K562 (cell line): ENCODE data around the gene TEAD3.

ENCODE experiments used
- BCOR ChIP-seq: fragments of 450-650 bp; IDR thresholded peaks from 2 replicates; pipeline ENCODE4 v1.6.1; 2016
- CEBPB ChIP-seq: fragments of 450-650 bp; IDR thresholded peaks from 2 replicates; pipeline ENCODE4 v1.6.1; 2016; ENCODE audit warnings: missing genetic modification characterization, missing compliant biosample characterization
- CTCF ChIP-seq, 3 experiments: IDR thresholded peaks in 2 of 3; conservative IDR thresholded peaks in 1 of 3; 2 replicates each; pipeline ENCODE4 v1.5.1; 2011 to 2012; ENCODE audit warnings: low read length in 3 of 3, mild to moderate bottlenecking in 3 of 3, control low read depth in 2 of 3, improper control_type of control experiment in 1 of 3, inconsistent platforms in 1 of 3, low read depth in 1 of 3, mixed read lengths in 1 of 3, moderate library complexity in 1 of 3; ENCODE audit not compliant: insufficient read depth in 2 of 3
- NFYB ChIP-seq: IDR thresholded peaks from 2 replicates; pipeline ENCODE4 v1.6.1; 2011; ENCODE audit warnings: mild to moderate bottlenecking, moderate library complexity; ENCODE audit not compliant: insufficient read length; ENCODE audit errors: extremely low read depth
- REST ChIP-seq, 2 experiments: fragments of 450-650 bp; formaldehyde crosslinking in 1 of 2; IDR thresholded peaks; 2 replicates each; pipeline versions ENCODE4 v1.4.0 to v1.6.1; 2014 to 2020; ENCODE audit warnings: mild to moderate bottlenecking in 2 of 2, borderline replicate concordance in 1 of 2, low read depth in 1 of 2
- RFX5 ChIP-seq: IDR thresholded peaks from 2 replicates; pipeline ENCODE4 v1.6.1; 2011; ENCODE audit warnings: low read depth, mild to moderate bottlenecking, improper control_type of control experiment, low read length
- SOX6 ChIP-seq: fragments of 450-650 bp; IDR thresholded peaks from 2 replicates; pipeline ENCODE4 v1.6.1; 2014; ENCODE audit warnings: mild to moderate bottlenecking
- TAF1 ChIP-seq: IDR thresholded peaks from 2 replicates; pipeline ENCODE4 v1.6.1; 2011; ENCODE audit warnings: mild to moderate bottlenecking, low read length, moderate library complexity; ENCODE audit not compliant: insufficient read depth, control insufficient read depth, severe bottlenecking; ENCODE audit errors: extremely low read depth
- YBX1 ChIP-seq: fragments of 450-650 bp; IDR thresholded peaks from 2 replicates; pipeline ENCODE4 v1.7.1; 2016; ENCODE audit warnings: mild to moderate bottlenecking
- ZNF3 ChIP-seq: fragments of 250-450 bp; sonication (Bioruptor Pico); IDR thresholded peaks from 2 replicates; pipeline ENCODE4 v1.5.0; 2021; ENCODE audit warnings: mild to moderate bottlenecking, moderate library complexity
- ZSCAN29 ChIP-seq: fragments of 450-650 bp; IDR thresholded peaks from 2 replicates; pipeline ENCODE4 v1.6.1; 2017

GRCh38 chr6:35490821-35491557, 5.9 kb downstream of the TEAD3 start:
- no peak for TF ChIP-seq ZNF3 (CRISPR knock-in tag)
- no peak for TF ChIP-seq TAF1
- TF ChIP-seq RFX5, result no peak
- no peak for TF ChIP-seq YBX1
- TF ChIP-seq REST (IDR thresholded peaks at IDR 0.05; ENCODE audit: borderline replicate concordance), result no peak
- no peak for TF ChIP-seq REST (CRISPR knock-in tag; IDR thresholded peaks at IDR 0.05; ENCODE audit: low read depth)
- TF ChIP-seq CEBPB, result no peak
- no peak for TF ChIP-seq NFYB
- TF ChIP-seq SOX6, result no peak
- TF ChIP-seq CTCF (IDR thresholded peaks at IDR 0.05 in 2 of 3, conservative IDR thresholded peaks at IDR 0.05 in 1 of 3; ENCODE audit: insufficient read depth in 2 of 3, low read depth in 1 of 3, low read length in 3 of 3), result no peak
- TF ChIP-seq BCOR, result peak; percentile 57; the same call in 1 of the 2 replicates
- no peak for TF ChIP-seq ZSCAN29
